DOHH2 (cell line): ENCODE results near the gene PGP.

Source experiments
- CTCF ChIP-seq: fragments of 200-600 bp; sonication (generic); IDR thresholded peaks from one replicate; pipeline ENCODE4 v1.5.1; 2014; ENCODE audit warnings: antibody characterized with exemption, mild to moderate bottlenecking, low read depth, low read length; ENCODE audit not compliant: poor library complexity, severe bottlenecking
- EZH2phosphoT487 ChIP-seq: fragments of 200-600 bp; sonication (generic); IDR thresholded peaks from 2 replicates; pipeline ENCODE4 v1.6.1; 2017; ENCODE audit warnings: borderline replicate concordance, mild to moderate bottlenecking, antibody characterized with exemption, low read length, moderate library complexity, mixed read lengths

GRCh38 chr16:2166263-2167067 is 48.2 kb downstream of the PGP start:
- TF ChIP-seq CTCF (no peak), EZH2phosphoT487 (no peak)
